Activated CD8-positive, alpha-beta memory T cell treated with anti-CD3 and anti-CD28 coated beads, Interleukin-2, amount 10 ng/mL, durations not matched to agents 7 days and 5 days (primary cell): ENCODE measurements around the gene DNASE1. TPM values are rescaled to one million over a fixed set of nuclear protein-coding genes. Genes with fewer than 3 reads are reported as not detected.

Source experiments
- ATAC-seq: fragments of 150-1000 bp; cut with Tn5 transposase; one replicate; pipeline ENCODE4 v1.10.0; 2021; ENCODE audit warnings: moderate library complexity
- CTCF ChIA-PET: fragments of 350-600 bp; sonication (Branson Sonifier 250); formaldehyde crosslinking; loops from one replicate; lab custom pipeline; 2021; ENCODE audit warnings: antibody characterized with exemption; lab: Charles Lee
- DNase-seq: peaks from one replicate; pipeline ENCODE4 v3.0.0-alpha.2; 2020
- H3K27ac Mint-ChIP-seq: one replicate; pipeline ENCODE4 v1.8.0; 2021; ENCODE audit warnings: mild to moderate bottlenecking, mixed read lengths
- H3K27me3 Mint-ChIP-seq: one replicate; pipeline ENCODE4 v1.8.0; 2021; ENCODE audit warnings: mixed read lengths
- H3K36me3 Mint-ChIP-seq: one replicate; pipeline ENCODE4 v1.8.0; 2021; ENCODE audit warnings: mild to moderate bottlenecking, mixed read lengths
- H3K4me1 Mint-ChIP-seq: one replicate; pipeline ENCODE4 v1.8.0; 2021; ENCODE audit warnings: mixed read lengths
- H3K4me3 Mint-ChIP-seq: one replicate; pipeline ENCODE4 v1.8.0; 2021; ENCODE audit warnings: mild to moderate bottlenecking, moderate library complexity, mixed read lengths
- H3K9me3 Mint-ChIP-seq: one replicate; pipeline ENCODE4 v1.8.0; 2022; ENCODE audit warnings: low read depth, mixed read lengths
- total RNA-seq, 2 experiments: library from RNA; stranded (reverse); gene quantifications; one replicate each; pipeline ENCODE4 v1.2.3, GENCODE V29; 2021

The DNASE1 gene
- total RNA-seq, 2 experiments from 2014 or later: 33.8 to 53.4 TPM

- no peak for ATAC-seq
- peaks cover 32% of the 10 kb centered on the region for H3K36me3 Mint-ChIP-seq
- no peaks in the 10 kb centered on the region for H3K9me3 Mint-ChIP-seq
- no peak overlapping the region for H3K4me3 Mint-ChIP-seq
- no peak overlapping the region for H3K27ac Mint-ChIP-seq
- no peak for DNase-seq
- H3K4me1 Mint-ChIP-seq: peaks cover 3% of the 10 kb centered on the region
- CTCF ChIA-PET: interaction anchor here (1.2 kb wide), 2 partner anchors 12 to 23 kb away, joined by 3 to 4 read pairs; no protein-coding TSS in a partner anchor
- H3K27me3 Mint-ChIP-seq: no peaks in the 10 kb centered on the region
These were observed 23.5 kb downstream of the DNASE1 start for GRCh38 chr16:3677994-3678393.

DNA sequence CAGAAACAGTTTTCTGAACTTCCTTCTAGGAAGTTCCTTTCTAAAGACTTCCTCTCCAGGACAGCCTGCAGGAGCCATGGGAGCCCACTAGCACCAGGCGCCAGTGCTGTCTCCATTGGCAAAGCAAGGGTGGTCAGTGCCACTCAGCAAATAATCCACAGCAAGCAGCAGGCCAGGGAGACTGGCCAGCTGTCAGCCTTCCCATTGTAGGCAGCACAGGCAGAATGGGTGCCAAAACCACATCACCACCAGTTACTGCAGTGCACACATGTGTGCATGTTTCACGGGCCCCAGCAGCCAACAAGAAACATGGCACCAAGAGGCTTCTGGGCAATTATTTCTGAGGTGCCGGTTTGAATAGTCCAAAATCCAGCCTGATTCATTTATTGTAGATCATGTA, 26.7 kb downstream of the DNASE1 start:
- Mint-ChIP-seq H3K27me3 (no peaks in the 10 kb centered on the region), H3K9me3 (no peaks in the 10 kb centered on the region), H3K36me3 (peaks cover 34% of the 10 kb centered on the region), H3K4me1 (no peaks in the 10 kb centered on the region), H3K4me3 (no peak overlapping the region), H3K27ac (no peak overlapping the region)
- ATAC-seq (no peak), DNase-seq (no peak)
- CTCF ChIA-PET: no interaction called here

GRCh38 chr16:3687021-3687420, 32.5 kb downstream of the DNASE1 start:
- ATAC-seq: no peak
- peaks cover 20% of the 10 kb centered on the region for H3K36me3 Mint-ChIP-seq
- H3K9me3 Mint-ChIP-seq: no peaks in the 10 kb centered on the region
- H3K27me3 Mint-ChIP-seq: no peaks in the 10 kb centered on the region
- DNase-seq: no peak
- peaks cover 8% of the 10 kb centered on the region for H3K4me1 Mint-ChIP-seq
- no peak overlapping the region for H3K27ac Mint-ChIP-seq
- H3K4me3 Mint-ChIP-seq: no peak overlapping the region
- CTCF ChIA-PET: interaction anchor here (1.2 kb wide), 1 partner anchor 193 kb away, joined by 3 read pairs; no protein-coding TSS in a partner anchor

DNA sequence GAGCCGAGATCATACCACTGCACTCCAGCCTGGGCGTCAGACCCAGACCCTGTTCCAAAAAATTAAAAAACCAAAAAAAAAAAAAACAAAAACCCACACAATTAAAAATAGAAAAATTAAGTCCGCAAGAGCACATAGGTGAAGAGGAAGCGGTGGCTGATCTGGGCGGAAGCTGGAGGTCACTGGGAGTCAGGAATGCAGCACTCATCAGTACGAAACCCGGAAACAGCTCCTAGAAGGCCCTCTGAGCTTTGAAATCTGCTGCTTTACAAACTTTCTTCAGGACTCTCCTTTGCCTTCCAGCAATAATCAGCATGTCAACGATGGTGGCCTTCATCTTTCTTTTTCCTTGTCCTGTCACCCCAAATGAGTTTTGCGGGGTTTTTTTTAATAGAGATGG, 33.3 kb downstream of the DNASE1 start:
- Mint-ChIP-seq H3K27me3 (no peaks in the 10 kb centered on the region), H3K36me3 (peaks cover 15% of the 10 kb centered on the region), H3K4me3 (no peak overlapping the region), H3K27ac (peak overlapping the region; percentile 15), H3K9me3 (no peaks in the 10 kb centered on the region), H3K4me1 (peaks cover 8% of the 10 kb centered on the region)
- no peak for DNase-seq
- CTCF ChIA-PET: interaction anchor here (1.2 kb wide), 1 partner anchor 192 kb away, joined by 3 read pairs; no protein-coding TSS in a partner anchor
- no peak for ATAC-seq

DNA sequence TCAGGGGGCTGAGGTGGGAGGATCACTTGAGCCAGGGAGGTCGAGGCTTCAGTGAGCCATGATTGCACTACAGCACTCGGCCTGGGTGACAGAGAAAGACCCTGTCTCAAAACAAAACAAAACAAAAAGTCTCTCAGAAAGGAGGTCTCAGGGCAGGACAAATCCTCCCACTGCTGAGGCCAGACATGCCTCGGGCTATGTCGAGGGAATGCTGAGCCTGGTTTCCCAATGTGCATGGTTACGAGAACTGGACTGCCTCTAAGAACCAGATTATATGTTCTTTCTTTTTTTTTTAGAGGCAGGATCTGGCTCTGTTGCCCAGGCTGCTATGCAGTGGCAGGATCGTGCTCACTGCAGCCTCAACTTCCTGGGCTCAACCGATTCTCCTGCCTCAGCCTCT, 35.2 kb downstream of the DNASE1 start:
- H3K4me3 Mint-ChIP-seq: no peak overlapping the region
- ATAC-seq (no peak), DNase-seq (no peak)
- CTCF ChIA-PET: interaction anchor here (0.8 to 2.3 kb wide), 9 partner anchors 8 to 250 kb away, joined by 3 to 13 read pairs (median 4); no protein-coding TSS in a partner anchor
- H3K27ac Mint-ChIP-seq: no peak overlapping the region
- H3K27me3 Mint-ChIP-seq: no peaks in the 10 kb centered on the region
- peaks cover 12% of the 10 kb centered on the region for H3K36me3 Mint-ChIP-seq
- no peaks in the 10 kb centered on the region for H3K9me3 Mint-ChIP-seq
- peaks cover 8% of the 10 kb centered on the region for H3K4me1 Mint-ChIP-seq

DNA sequence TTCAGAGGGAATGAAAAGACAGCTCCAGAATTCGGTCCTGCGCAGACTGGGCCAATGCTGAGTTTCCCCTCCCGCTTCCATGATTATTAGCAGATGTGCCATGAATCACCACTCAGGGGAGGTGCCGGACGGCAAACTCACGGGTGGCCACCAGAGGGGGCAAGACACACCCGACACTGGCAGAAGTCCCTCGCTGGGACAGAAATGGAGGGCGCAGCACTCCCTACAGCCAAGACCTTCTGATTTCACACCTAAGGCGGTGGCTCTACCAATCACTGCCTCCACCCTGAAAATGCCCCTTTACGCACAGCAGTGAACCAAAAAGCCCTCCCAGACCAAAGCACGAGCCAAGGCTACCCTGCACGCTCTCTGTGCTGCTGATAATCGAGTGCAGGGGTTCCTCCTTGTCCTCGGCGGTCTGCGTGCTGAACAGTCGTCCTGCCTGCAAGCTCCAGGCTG, 36.0 kb downstream of the DNASE1 start:
- CTCF ChIA-PET: interaction anchor here (0.8 to 2.3 kb wide), 11 partner anchors 8 to 564 kb away, joined by 3 to 13 read pairs (median 4); no protein-coding TSS in a partner anchor
- Mint-ChIP-seq H3K27me3 (no peaks in the 10 kb centered on the region), H3K9me3 (no peaks in the 10 kb centered on the region), H3K4me1 (peaks cover 8% of the 10 kb centered on the region), H3K36me3 (peaks cover 11% of the 10 kb centered on the region), H3K27ac (peak overlapping the region; percentile 63), H3K4me3 (no peak overlapping the region)
- DNase-seq (peak; percentile 90), ATAC-seq (peak; percentile 98)

DNA sequence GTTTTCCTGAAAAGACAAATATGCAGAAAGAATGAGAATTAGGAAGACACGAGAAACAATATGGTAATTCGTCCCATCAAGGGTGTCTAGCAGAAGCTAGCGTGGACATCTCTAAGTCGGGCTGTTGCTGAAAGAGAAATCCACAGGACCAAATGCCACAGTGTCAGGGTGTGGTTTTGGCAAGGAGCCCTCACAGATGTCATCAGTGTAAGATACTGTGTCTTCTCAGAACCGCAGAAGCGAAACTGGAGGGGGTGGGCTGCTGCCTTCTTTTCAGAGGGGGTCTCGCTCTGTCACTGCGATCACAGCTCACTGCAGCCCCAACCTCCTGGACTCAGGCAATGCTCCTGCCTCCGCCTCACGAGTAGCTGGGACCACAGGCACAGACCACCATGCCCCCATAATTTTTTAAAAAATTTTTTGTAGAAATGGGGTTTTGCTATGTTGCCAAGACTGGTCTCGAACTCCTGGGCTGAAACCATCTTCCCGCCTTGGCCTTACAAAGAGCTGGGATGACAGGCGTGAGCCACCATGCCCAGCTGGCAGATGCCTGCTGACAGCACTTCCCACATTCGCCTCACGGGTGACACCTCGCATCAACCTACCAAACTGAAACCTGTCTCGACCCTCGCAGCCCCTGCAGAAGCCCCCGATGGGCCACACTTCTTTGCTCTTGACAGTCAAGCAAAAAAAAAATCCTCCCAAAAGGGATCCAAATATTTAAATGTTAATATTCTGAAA, 36.7 kb downstream of the DNASE1 start:
- no peak overlapping the region for H3K4me3 Mint-ChIP-seq
- peaks cover 8% of the 10 kb centered on the region for H3K4me1 Mint-ChIP-seq
- ATAC-seq (no peak), DNase-seq (no peak)
- H3K36me3 Mint-ChIP-seq: peaks cover 7% of the 10 kb centered on the region
- H3K9me3 Mint-ChIP-seq: no peaks in the 10 kb centered on the region
- CTCF ChIA-PET: interaction anchor here (0.6 to 2.3 kb wide), 11 partner anchors 9 to 563 kb away, joined by 3 to 13 read pairs (median 4); no protein-coding TSS in a partner anchor
- no peaks in the 10 kb centered on the region for H3K27me3 Mint-ChIP-seq
- H3K27ac Mint-ChIP-seq: peak overlapping the region; percentile 63

DNA sequence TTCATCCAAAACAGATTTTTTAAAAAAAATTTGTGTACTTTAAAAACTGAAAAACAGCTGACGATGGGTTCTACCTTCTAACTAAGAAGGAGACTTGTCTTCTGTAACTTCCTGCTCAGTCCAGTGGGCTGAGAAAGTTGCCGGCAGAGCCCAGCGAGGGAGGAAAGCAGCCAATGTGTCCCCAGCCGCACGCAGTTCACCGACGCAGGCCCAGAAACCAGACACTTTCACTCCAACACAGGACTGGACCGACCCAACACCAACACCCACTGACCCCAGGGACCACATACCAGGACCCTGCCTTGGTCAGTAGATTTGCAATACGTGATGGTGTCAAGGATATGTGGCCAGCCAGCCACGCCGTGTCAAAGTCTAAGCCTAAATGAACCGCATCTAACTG, 37.3 kb downstream of the DNASE1 start:
- ATAC-seq (no peak), DNase-seq (no peak)
- peaks cover 8% of the 10 kb centered on the region for H3K4me1 Mint-ChIP-seq
- CTCF ChIA-PET: interaction anchor here (0.6 to 2.3 kb wide), 9 partner anchors 8 to 580 kb away, joined by 3 to 13 read pairs (median 4); no protein-coding TSS in a partner anchor
- H3K27ac Mint-ChIP-seq: no peak overlapping the region
- H3K27me3 Mint-ChIP-seq: no peaks in the 10 kb centered on the region
- H3K4me3 Mint-ChIP-seq: no peak overlapping the region
- no peaks in the 10 kb centered on the region for H3K9me3 Mint-ChIP-seq
- peaks cover 7% of the 10 kb centered on the region for H3K36me3 Mint-ChIP-seq

- peaks cover 13% of the 10 kb centered on the region for H3K4me1 Mint-ChIP-seq
- H3K36me3 Mint-ChIP-seq: peaks cover 2% of the 10 kb centered on the region
- DNase-seq (no peak), ATAC-seq (no peak)
- no peak overlapping the region for H3K4me3 Mint-ChIP-seq
- H3K27ac Mint-ChIP-seq: no peak overlapping the region
- H3K9me3 Mint-ChIP-seq: no peaks in the 10 kb centered on the region
- CTCF ChIA-PET: no interaction called here
- H3K27me3 Mint-ChIP-seq: no peaks in the 10 kb centered on the region
These were observed 39.6 kb downstream of the DNASE1 start for GRCh38 chr16:3694051-3694450.

DNA sequence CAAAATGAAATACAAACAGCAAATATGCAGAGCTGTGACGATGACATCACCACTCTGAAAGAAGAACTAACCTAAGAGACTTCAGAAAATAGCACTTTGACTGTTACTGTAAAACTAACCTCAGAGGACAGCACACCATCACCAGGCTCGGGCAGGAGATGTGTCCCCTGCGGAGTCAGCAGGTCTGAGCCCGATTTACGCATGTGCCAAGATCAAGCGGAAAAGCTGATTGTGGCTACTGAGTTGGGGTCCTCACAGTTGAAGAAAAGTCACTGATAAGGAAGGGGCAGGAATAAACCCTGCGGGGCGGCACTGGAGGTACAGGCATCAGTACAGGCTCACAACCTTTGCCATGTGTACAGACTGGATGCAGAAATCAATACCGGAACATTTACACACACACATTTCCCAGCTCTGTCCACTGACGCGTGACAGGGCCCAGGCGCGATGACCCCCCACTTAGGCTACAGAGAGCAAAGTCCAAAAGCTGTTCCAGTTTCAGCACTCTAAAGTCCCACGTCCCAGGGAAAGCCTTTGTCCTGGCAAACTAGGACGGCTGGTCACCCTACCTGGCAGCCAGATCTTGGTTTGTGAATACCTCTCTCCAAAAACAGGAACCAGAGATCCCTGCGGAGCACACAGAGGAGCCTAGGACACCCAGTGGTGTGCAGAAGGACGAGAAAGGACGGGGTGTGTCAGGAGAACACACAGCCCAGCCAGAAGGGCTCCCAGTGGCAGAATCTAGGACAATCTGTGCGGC, 41.3 kb downstream of the DNASE1 start:
- H3K9me3 Mint-ChIP-seq: no peaks in the 10 kb centered on the region
- H3K36me3 Mint-ChIP-seq: peaks cover 2% of the 10 kb centered on the region
- ATAC-seq (no peak), DNase-seq (no peak)
- H3K4me1 Mint-ChIP-seq: peaks cover 15% of the 10 kb centered on the region
- no peaks in the 10 kb centered on the region for H3K27me3 Mint-ChIP-seq
- CTCF ChIA-PET: no interaction called here
- H3K4me3 Mint-ChIP-seq: no peak overlapping the region
- no peak overlapping the region for H3K27ac Mint-ChIP-seq

- CTCF ChIA-PET: no interaction called here
- peaks cover 12% of the 10 kb centered on the region for H3K4me1 Mint-ChIP-seq
These were observed 42.1 kb downstream of the DNASE1 start for GRCh38 chr16:3696425-3697218.

GRCh38 chr16:3698941-3699340, 44.5 kb downstream of the DNASE1 start:
- H3K4me1 Mint-ChIP-seq: peaks cover 12% of the 10 kb centered on the region
- H3K36me3 Mint-ChIP-seq: peaks cover 4% of the 10 kb centered on the region
- H3K4me3 Mint-ChIP-seq: no peak overlapping the region
- CTCF ChIA-PET: no interaction called here
- no peak overlapping the region for H3K27ac Mint-ChIP-seq
- H3K27me3 Mint-ChIP-seq: no peaks in the 10 kb centered on the region
- DNase-seq: no peak
- H3K9me3 Mint-ChIP-seq: no peaks in the 10 kb centered on the region
- ATAC-seq: peak; percentile 47

More at GRCh38 chr16:3696425-3697218, 42.1 kb downstream of the DNASE1 start:
- H3K9me3 Mint-ChIP-seq: no peaks in the 10 kb centered on the region
- no peak for DNase-seq
- H3K36me3 Mint-ChIP-seq: peaks cover 4% of the 10 kb centered on the region
- ATAC-seq: no peak
- no peak overlapping the region for H3K4me3 Mint-ChIP-seq
- no peak overlapping the region for H3K27ac Mint-ChIP-seq
- no peaks in the 10 kb centered on the region for H3K27me3 Mint-ChIP-seq

GRCh38 chr16:3701531-3701930, 47.0 kb downstream of the DNASE1 start:
- Mint-ChIP-seq H3K27me3 (no peaks in the 10 kb centered on the region), H3K36me3 (peaks cover 2% of the 10 kb centered on the region), H3K9me3 (no peaks in the 10 kb centered on the region), H3K27ac (no peak overlapping the region), H3K4me3 (no peak overlapping the region), H3K4me1 (peaks cover 15% of the 10 kb centered on the region)
- ATAC-seq (no peak), DNase-seq (no peak)
- CTCF ChIA-PET: interaction anchor here (1.3 to 1.9 kb wide), 4 partner anchors 10 to 238 kb away, joined by 5 to 6 read pairs (median 5); partner anchors contain the start of gene TRAP1
